B cell (primary cell): ENCODE data around the gene TF. TPM values are rescaled to one million over a fixed set of nuclear protein-coding genes. Genes with fewer than 3 reads are reported as not detected.

Source experiments
- ATAC-seq: fragments of 200-7000 bp; cut with Tn5 transposase; one replicate; pipeline ENCODE4 v1.10.0; 2021; ENCODE audit warnings: low read depth, mild to moderate bottlenecking, moderate number of reproducible peaks, moderate library complexity
- CTCF ChIA-PET: fragments of 350-600 bp; sonication (Branson Sonifier 250); formaldehyde crosslinking; loops from one replicate; lab custom pipeline; 2021; ENCODE audit warnings: antibody characterized with exemption, inconsistent platforms; lab: Charles Lee
- POLR2A ChIA-PET: fragments of 350-600 bp; sonication (Branson Sonifier 250); formaldehyde crosslinking; loops from one replicate; lab custom pipeline; 2021; ENCODE audit warnings: antibody characterized with exemption; lab: Charles Lee
- DNase-seq: peaks from one replicate; pipeline ENCODE4 v3.0.0; 2013
- H2AFZ ChIP-seq: 2 replicates; pipeline ENCODE4 v1.6.1; 2012; ENCODE audit warnings: mild to moderate bottlenecking, low read depth, low read length; ENCODE audit not compliant: insufficient read depth, poor library complexity, severe bottlenecking
- H3K27ac ChIP-seq, 2 donors: 1 replicate in 1 of 2; 2 replicates in 1 of 2; pipeline ENCODE4 v1.5.1; 2012 to 2013; ENCODE audit warnings: low read length in 2 of 2, mild to moderate bottlenecking in 2 of 2, moderate library complexity in 1 of 2
- H3K27me3 ChIP-seq, 4 experiments: fragments of 200-600 bp in 1 of 4; sonication (generic) in 1 of 4; replicated peaks in 1 of 4; 1 replicate in 2 of 4; 2 replicates in 2 of 4; pipeline versions ENCODE4 v1.6.1 to v1.7.0; 2013 to 2016; ENCODE audit warnings: low read length in 3 of 4, mild to moderate bottlenecking in 2 of 4, mixed read lengths in 1 of 4, moderate library complexity in 1 of 4; ENCODE audit not compliant: insufficient read depth in 4 of 4, control insufficient read depth in 3 of 4; ENCODE audit errors: control extremely low read depth in 1 of 4
- H3K36me3 ChIP-seq, 2 experiments: replicated peaks in 1 of 2; 1 replicate in 1 of 2; 2 replicates in 1 of 2; pipeline versions ENCODE4 v1.6.1 to v1.7.1; 2013; ENCODE audit warnings: low read length in 1 of 2; ENCODE audit not compliant: insufficient read depth in 2 of 2, control insufficient read depth in 1 of 2; ENCODE audit errors: control extremely low read depth in 1 of 2, extremely low read depth in 1 of 2
- H3K4me1 ChIP-seq, 2 donors: fragments of 200-600 bp in 1 of 2; sonication (generic) in 1 of 2; 1 replicate in 1 of 2; 2 replicates in 1 of 2; pipeline versions ENCODE4 v1.5.1 to v1.6.1; 2013 to 2017; ENCODE audit warnings: low read length in 2 of 2; ENCODE audit not compliant: control insufficient read depth in 2 of 2, insufficient read depth in 2 of 2
- H3K4me2 ChIP-seq: replicated peaks from 2 replicates; pipeline ENCODE3; 2012; ENCODE audit warnings: mild to moderate bottlenecking, low read depth, low read length; ENCODE audit not compliant: poor library complexity, severe bottlenecking
- H3K4me3 ChIP-seq, 5 experiments: fragments of 200-600 bp in 1 of 5; sonication (generic) in 1 of 5; 1 replicate in 3 of 5; 2 replicates in 2 of 5; pipeline versions ENCODE4 v1.5.1 to v1.7.0; 2011 to 2016; ENCODE audit warnings: low read length in 4 of 5, mild to moderate bottlenecking in 4 of 5, low read depth in 2 of 5, control low read depth in 1 of 5, moderate library complexity in 1 of 5; ENCODE audit not compliant: insufficient read depth in 1 of 5; ENCODE audit errors: control extremely low read depth in 1 of 5, extremely low read depth in 1 of 5
- H3K79me2 ChIP-seq: fragments of 200-600 bp; sonication (generic); one replicate; pipeline ENCODE4 v1.6.0; 2016; ENCODE audit warnings: low read length; ENCODE audit not compliant: control insufficient read depth, insufficient read depth
- H3K9ac ChIP-seq: fragments of 200-600 bp; sonication (generic); 2 replicates; pipeline ENCODE4 v1.6.1; 2017; ENCODE audit warnings: mild to moderate bottlenecking, low read length, moderate library complexity
- H3K9me3 ChIP-seq, 3 donors: one replicate each; pipeline versions ENCODE4 v1.6.1 to v1.7.1; 2013; ENCODE audit warnings: low read length in 2 of 3; ENCODE audit not compliant: control insufficient read depth in 2 of 3, insufficient read depth in 1 of 3; ENCODE audit errors: control extremely low read depth in 1 of 3
- H4K20me1 ChIP-seq: 2 replicates; pipeline ENCODE4 v1.6.0; 2012; ENCODE audit warnings: mild to moderate bottlenecking, low read length; ENCODE audit not compliant: insufficient read depth, control insufficient read depth, poor library complexity, severe bottlenecking
- H3K27ac Mint-ChIP-seq: one replicate; pipeline ENCODE4 v1.8.0; 2021; ENCODE audit warnings: mixed read lengths
- H3K27me3 Mint-ChIP-seq: one replicate; pipeline ENCODE4 v1.8.0; 2021; ENCODE audit warnings: mixed read lengths
- H3K4me1 Mint-ChIP-seq: one replicate; pipeline ENCODE4 v1.8.0; 2021; ENCODE audit warnings: mixed read lengths
- H3K4me3 Mint-ChIP-seq: one replicate; pipeline ENCODE4 v1.8.0; 2021; ENCODE audit warnings: mixed read lengths
- H3K9me3 Mint-ChIP-seq: one replicate; pipeline ENCODE4 v1.8.0; 2022; ENCODE audit warnings: mixed read lengths; ENCODE audit not compliant: insufficient read depth
- CTCF ChIP-seq: fragments of 200-600 bp; IDR thresholded peaks from one replicate; pipeline ENCODE4 v1.8.0; 2022; ENCODE audit warnings: antibody characterized with exemption, mild to moderate bottlenecking
- EZH2 ChIP-seq: IDR thresholded peaks from 2 replicates; pipeline ENCODE4 v1.6.1; 2012; ENCODE audit warnings: borderline replicate concordance, low read depth, mild to moderate bottlenecking, moderate library complexity, low read length; ENCODE audit not compliant: insufficient read depth, poor library complexity, severe bottlenecking
- WGBS: methylation state at CpG from one replicate; pipeline ENCODE4 v1.1.5; 2013; ENCODE audit warnings: missing lambda C conversion rate; ENCODE audit not compliant: insufficient coverage; 5-methylcytosine and 5-hydroxymethylcytosine counted together
- intact Hi-C: fragments of 100-400 bp; cut with micrococcal nuclease; formaldehyde crosslinking; loops from one replicate; pipeline ENCODE4 v1.10.0; 2022
- polyA plus RNA-seq: library from polyadenylated mRNA; depleted of rRNA; stranded (reverse); fragments of >200 nt; gene quantifications from 2 replicates; pipeline ENCODE4 v1.2.3, GENCODE V29; 2012
- total RNA-seq, 2 donors: library from RNA; stranded (reverse); fragments of 120-200 nt in 1 of 2; gene quantifications; 1 replicate in 1 of 2; 2 replicates in 1 of 2; pipeline versions ENCODE4 v1.2.3 to v1.2.4, GENCODE V29; 2013 to 2022

Gene TF
- total and polyA plus RNA-seq, 2 donors (not counting 1 experiment from before 2014, with no cell fraction given), result 0.27 to 0.37 TPM

DNA sequence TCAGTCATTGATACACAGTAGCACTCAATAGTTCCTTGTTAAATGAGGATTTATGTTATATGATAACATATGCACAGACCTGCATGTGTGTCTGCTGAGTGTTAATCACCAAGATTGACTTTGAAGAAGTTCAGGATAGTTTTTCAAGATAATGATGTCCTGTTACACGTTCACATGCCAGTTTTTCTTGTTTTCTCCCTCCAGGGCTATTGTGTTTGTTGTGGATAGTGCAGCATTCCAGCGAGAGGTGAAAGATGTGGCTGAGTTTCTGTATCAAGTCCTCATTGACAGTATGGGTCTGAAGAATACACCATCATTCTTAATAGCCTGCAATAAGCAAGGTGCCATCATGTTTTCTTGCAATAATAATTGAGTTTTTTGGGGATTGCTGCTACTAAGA, 69.2 kb downstream of the TF start:
- no peak overlapping the region for H3K9ac ChIP-seq
- H3K4me3 ChIP-seq, result no peak overlapping the region
- H3K4me1 ChIP-seq, result no peaks in the 10 kb centered on the region
- H3K9me3 ChIP-seq, result no peaks in the 10 kb centered on the region
- no peaks in the 10 kb centered on the region for H4K20me1 ChIP-seq
- Mint-ChIP-seq H3K27ac (no peak overlapping the region), H3K4me1 (no peaks in the 10 kb centered on the region), H3K9me3 (no peaks in the 10 kb centered on the region), H3K27me3 (no peaks in the 10 kb centered on the region), H3K4me3 (no peak overlapping the region)
- H3K27ac ChIP-seq, result no peak overlapping the region
- no peak overlapping the region for H3K4me2 ChIP-seq
- ATAC-seq (no peak), DNase-seq (no peak)
- intact Hi-C loops, result loop anchor here (5.0 to 10.0 kb wide), 2 partner anchors 391 to 657 kb away; no protein-coding TSS in a partner anchor
- peaks cover 8 to 71% of the 10 kb centered on the region in 2 experiments for H3K36me3 ChIP-seq
- POLR2A ChIA-PET, result no interaction called here
- TF ChIP-seq EZH2 (no peak), CTCF (no peak)
- no peaks in the 10 kb centered on the region for H3K27me3 ChIP-seq
- peaks cover 7% of the 10 kb centered on the region for H3K79me2 ChIP-seq
- no peak overlapping the region for H2AFZ ChIP-seq
- CTCF ChIA-PET, result interaction anchor here (1.0 kb wide), 1 partner anchor 9 kb away, joined by 3 read pairs; no protein-coding TSS in a partner anchor
- WGBS, result 100% methylated on average over 1 of the region's 2 CpGs

DNA sequence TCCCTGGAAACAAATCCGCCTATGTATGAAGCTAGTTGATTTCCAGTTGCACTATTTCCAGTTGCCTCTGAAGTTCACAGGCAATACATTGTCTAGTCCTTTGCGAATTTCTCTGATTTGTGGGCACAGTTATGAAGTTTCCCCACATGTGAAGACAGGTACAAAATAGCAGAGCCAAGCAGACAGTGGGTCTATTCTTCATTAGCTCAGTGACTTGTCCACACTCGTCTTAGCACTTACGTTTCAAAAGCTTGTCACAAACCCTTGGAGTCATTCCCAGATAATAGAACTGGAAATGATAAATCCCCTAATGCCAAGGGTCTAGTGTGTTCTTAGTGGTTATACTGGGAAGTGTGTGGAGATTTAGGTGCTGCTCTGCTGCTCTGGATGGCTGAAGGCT, 73.9 kb downstream of the TF start:
- Histone ChIP-seq H3K4me2 (no peak overlapping the region), H3K9ac (no peak overlapping the region), H2AFZ (no peak overlapping the region), H3K36me3 (peaks cover 9 to 90% of the 10 kb centered on the region in 2 experiments), H4K20me1 (no peaks in the 10 kb centered on the region), H3K79me2 (no peaks in the 10 kb centered on the region), H3K4me1 (no peaks in the 10 kb centered on the region), H3K4me3 (no peak overlapping the region), H3K27ac (no peak overlapping the region), H3K27me3 (no peaks in the 10 kb centered on the region), H3K9me3 (no peaks in the 10 kb centered on the region)
- ChIA-PET CTCF (interaction anchor here (0.8 to 1.5 kb wide), 4 partner anchors 13 to 1094 kb away, joined by 3 to 6 read pairs (median 4); no protein-coding TSS in a partner anchor), POLR2A (no interaction called here)
- Mint-ChIP-seq H3K9me3 (no peaks in the 10 kb centered on the region), H3K27ac (no peak overlapping the region), H3K4me1 (no peaks in the 10 kb centered on the region), H3K4me3 (no peak overlapping the region), H3K27me3 (no peaks in the 10 kb centered on the region)
- DNase-seq (no peak), ATAC-seq (no peak)
- intact Hi-C loops, result no loop called here
- WGBS, result 98% methylated on average over 4 of the region's 4 CpGs
- no peak for TF ChIP-seq EZH2
- no peak for TF ChIP-seq CTCF
